Activated effector memory CD4-positive, alpha-beta T cell treated with Interleukin-2 at 50 U/mL for 16 hours (primary cell): Measurements from ENCODE around the gene PPP4R1.
A peak's percentile ranks its signal among the peaks of the same experiment; 100 is the strongest.
"Not testable (repeated sequence)": the region's sequence is repeated elsewhere in the genome, so short reads cannot be mapped to it uniquely, and the experiment has no call there.

ENCODE experiments used
- DNase-seq: peaks from one replicate; pipeline ENCODE4 v3.0.0-alpha.2; 2020

PPP4R1 gene

DNA sequence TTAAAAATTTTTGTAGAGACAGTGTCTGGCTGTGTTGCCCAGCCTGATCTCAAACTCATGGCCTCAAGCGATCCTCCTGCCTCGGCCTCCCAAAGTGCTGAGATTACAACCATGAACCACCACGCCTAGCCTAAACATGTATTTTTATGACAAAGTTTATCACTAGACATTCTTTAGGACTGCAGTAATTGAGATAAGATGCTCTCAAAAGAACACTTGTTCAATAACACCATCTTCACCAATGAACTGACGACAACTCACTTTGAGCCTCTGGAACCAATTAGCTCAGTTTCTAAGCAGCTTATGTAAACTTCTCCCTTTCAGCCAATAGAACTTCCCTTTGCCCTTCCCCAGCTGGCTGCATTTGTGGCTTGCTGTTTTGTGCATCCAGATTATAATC, 15.3 kb upstream of the PPP4R1 start:
- no peak for DNase-seq

DNA sequence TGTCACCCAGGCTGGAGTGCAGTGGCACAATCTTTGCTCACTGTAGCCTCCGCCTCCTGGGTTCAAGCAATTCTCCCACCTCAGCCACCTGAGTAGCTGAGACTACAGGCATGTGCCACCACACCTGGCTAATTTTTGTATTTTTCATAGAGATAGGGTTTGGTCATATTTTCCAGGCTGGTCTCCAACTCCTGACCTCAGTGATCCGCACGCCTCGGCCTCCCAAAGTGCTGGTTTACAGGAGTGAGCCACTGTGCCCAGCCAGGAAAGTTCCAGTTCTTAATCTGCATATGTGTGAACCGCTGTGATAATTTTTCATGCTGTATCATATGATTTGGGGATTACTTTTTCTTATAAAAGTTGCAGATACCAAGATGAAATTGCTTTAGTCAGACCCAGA, 14.6 kb upstream of the PPP4R1 start:
- DNase-seq = no peak

DNA sequence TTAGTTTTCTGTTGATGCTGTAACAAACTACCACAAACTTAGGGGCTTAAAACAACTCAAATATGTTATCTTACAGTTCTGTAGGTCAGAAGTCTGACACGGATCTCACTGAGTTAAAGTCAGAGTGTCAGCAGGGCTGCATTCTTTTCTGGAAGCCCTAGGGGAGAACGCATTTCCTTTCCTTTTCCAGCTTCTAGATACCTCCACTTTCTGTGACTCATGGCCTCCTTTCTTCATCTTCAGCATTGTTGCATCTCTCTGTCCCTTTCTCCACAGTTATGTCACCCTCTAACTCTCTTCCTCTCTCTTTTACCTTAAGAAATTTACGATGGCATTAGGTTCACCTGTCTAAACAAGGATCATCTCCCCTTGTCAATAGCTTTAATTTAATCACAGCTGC, 13.3 kb upstream of the PPP4R1 start:
- no peak for DNase-seq

DNA sequence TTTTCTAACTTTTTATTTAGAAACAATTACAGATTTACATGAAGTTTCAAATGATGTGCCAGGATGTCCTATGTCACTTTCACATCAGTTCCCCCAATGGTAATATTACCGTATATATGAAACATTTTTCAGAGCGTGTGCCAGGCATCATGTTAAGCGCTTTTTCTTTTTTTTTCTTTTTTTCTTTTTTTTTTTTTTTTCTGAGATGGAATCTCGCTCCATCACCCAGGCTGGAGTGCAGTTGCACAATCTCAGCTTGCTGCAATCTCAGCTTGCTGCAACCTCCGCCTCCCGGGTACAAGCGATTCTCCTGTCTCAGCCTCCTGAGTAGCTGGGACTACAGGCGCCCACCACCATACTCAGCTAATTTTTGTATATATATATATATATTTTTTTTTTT, 5.6 kb upstream of the PPP4R1 start:
- DNase-seq = no peak

DNA sequence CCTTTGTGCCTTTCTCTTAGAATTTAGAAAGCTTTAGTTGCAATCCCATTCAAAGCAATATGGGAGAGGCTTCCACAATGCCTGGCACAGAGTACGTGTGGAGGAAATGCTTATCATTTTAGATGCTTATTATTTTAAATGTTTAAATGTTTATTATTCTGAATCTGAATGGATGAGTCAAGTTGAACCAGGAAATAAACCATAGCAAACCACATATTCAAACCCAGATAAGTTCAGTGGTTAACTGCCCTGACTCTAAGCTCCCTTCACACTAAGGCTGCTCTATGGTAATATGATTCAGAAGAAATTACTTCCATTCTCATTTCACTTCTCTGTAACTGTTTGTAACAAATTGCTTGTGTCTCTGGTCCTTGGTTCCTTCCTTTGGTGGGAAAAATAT, 5.2 kb upstream of the PPP4R1 start:
- DNase-seq = no peak

DNA sequence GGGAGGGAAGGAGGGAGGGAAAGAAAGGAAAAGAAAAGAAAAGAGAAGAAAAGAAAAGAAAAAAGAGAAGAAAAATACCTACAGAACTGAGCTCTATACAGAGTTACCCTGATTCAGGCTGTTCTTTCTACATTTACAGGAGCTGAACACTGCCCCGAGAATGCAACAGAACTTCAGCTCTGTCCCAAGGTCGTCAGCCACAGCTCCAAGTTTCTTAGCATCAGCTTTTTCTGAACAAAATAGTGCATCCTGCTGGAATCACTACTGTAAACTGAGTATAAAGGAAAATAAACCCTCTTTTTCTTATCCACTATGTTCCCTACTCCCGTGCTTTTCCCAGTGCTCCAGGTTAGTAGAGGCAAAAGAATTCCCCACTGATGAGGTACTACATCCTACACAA, 4.7 kb upstream of the PPP4R1 start:
- DNase-seq = no peak

DNA sequence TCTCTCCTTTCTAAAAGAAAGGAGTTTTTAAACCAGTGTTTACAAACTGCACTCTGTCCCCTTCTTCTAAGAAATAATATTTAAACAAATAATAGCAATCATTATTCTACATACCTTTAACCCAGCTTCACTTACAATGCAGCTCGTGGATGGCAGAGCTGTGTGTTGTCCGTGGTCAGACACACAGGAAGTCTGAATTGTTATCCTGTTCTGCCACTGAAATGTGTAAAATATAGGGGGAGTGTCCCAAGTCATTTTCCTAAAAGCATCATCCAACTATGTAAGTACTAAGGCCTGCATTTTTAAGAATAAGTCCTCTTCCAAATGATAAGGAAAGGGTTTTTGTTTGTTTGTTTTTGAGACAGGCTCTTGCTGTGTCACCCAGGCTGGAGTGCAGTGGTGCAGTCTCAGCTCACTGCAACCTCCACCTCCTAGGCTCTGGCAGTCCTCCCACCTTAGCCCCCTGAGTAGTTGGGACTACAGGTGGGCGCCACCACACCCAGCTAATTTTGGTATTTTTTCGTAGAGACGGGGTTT, 2.7 kb upstream of the PPP4R1 start:
- DNase-seq = no peak

DNA sequence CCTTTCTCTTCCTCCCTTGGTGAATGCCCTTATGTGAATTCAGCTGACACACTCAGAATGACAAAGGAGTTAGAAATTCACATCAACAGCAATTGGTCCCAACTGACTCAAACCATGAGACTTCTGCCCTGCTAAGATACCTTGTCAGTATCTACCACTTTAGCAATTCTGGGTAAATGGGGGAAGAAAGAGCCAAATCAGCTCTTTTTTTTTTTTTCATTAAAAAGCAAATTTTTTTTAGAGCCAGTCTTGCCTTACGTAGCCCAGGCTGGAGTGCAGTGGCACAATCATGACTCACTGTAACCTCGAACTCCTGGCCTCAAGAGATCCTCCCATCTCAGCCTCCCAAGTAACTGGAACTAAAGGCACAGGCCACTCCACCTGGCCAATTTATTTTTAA, 1.7 kb upstream of the PPP4R1 start:
- no peak for DNase-seq

DNA sequence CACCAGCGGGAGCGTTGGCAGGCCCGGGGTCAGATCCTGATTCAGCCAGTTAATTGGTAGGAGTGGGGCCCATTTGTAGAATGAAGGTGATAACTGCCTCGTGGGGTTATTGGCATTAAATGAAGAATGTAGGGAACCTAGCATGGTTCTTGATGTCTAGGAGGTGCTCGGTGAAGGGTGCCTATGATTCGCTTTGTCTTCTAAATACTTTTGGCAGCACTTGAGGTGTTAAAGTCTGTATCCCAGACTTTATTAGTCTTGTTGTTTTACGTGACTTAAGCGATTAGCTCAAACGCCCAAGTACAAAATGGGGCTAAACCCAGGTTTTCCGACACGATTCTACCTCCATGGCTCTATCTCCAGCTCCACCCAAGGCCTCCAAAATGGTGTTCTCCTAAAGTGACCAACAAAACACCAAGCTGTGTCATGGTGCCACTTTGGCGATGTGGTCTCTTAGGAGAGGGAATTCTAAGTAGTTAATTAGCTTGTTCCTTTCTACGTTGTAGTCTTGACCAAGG, 980 bp upstream of the PPP4R1 start:
- no peak for DNase-seq

DNA sequence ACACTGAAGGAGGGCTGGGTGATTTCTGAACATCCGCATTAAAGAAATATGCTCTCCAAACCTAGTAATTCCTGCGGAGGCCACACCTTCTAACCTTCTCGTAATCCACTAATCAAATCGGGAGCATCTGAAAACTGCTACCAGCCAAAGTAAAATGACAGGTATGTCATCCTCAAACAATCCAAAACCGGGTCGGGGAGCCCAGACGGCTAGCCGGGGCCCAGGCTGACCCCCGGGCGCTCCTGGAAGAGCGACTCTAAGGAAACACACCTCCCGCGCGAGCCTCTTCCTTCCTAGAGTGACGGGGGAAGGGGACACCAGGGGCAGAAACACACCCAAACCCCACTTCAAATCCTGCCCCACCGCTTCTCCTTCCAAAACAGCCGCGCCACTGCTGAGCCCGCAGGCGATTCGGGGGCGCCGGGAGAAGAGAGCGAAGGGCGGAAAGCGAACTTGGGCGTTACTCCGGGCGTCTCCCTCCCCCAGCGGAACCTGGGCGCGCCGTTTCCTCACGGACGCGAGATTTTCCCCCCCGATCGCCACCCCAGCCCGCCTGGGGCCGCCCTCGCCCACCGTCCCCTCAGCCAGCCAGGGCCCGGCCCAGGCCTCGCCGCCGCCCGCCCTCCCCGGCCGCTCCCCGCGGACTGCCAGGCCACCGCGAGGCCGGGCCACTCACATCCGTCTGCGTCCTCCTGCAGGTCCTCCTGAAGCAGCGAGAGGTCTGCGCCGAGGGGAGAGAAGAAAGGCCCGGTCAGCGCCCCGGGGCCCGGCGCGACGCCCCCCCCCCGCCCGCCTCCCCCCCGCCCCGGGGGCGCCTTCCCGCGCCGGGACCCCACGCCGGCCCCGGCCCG, 584 bp downstream of the PPP4R1 start:
- peak; percentile 30 for DNase-seq

DNA sequence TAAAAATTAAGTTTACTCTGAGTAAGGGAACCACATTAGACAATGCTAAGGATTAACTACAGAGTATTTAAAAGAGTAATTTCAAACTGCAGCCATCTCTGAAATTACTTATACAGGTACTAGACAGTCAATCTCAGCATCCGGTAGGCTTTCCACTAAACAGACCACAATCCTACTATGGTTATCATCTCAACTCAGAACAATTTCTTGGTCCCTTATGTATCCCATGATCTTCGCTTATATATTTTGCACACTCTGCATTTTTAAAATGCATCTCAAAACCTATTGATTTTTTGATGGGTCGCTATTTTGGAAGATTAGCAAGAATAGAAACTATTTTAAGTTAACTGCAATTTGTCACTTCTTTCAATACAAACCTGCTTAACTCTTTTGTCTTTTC, 1.4 kb downstream of the PPP4R1 start:
- no peak for DNase-seq

DNA sequence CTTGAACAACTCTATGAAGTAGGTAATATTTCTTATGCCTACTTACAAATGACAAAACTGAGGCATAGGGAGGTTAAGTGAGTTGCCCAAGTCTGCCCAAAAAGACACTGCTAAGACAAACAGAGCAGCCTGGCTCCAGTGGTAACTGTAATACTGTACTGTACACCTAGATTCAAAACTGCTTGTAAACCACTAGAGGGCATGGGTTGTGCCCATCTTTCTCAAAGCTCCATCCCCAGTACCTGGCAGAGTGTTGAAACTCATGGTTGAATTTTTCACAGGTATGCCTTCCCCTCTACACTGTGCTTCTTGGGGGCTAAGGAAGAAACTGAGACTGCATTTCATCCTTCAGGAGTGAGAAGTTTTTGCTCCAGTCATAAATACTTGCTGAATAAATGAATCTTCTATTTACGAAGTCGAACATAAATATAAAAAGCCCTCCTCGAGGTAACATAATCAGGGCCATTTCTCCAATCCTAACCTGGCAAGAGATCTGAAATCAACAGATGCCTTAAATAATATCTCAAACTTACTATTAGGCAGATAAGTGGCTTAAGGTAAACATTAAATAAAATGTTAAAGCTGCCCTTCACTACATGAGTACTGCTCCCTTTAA, 2.0 kb downstream of the PPP4R1 start:
- DNase-seq = peak; percentile 1

DNA sequence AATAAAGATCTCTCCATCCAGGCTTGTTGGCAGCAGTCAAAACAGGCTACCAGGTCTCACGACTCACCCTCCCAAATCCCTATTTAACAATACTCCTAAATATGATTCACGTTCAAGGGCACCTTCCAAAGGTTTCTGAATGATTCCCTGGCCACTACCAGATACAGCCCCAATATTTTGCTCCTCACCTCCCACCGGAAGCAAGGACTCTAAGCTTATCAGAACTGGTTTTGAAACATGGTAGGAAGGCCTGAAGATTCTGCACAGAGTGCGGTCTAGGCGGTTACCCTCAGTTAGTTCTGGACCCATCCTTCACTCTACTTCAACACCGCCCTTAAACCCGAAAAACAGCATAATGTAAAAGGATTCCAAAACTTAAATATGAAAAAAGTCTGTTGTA, 5.2 kb downstream of the PPP4R1 start:
- DNase-seq = no peak

DNA sequence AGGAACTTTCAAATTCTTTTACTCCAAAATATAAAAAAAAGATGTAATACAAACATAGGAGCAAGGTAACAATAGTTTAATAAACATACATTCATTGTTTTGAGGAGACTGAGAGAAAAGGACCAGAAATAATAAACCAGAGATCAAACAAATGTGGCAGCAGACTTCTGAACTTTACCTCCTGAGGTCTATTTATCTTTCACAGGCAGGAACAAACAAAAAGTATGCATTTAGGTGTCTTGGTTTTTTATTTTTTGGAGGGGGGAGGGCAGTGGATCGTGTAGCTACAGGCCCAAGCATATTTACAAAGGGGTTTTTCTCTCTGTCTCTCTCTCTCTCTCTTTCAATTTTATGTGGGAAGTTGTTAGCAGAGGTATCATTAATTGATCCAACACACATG, 5.6 kb downstream of the PPP4R1 start:
- no peak for DNase-seq

DNA sequence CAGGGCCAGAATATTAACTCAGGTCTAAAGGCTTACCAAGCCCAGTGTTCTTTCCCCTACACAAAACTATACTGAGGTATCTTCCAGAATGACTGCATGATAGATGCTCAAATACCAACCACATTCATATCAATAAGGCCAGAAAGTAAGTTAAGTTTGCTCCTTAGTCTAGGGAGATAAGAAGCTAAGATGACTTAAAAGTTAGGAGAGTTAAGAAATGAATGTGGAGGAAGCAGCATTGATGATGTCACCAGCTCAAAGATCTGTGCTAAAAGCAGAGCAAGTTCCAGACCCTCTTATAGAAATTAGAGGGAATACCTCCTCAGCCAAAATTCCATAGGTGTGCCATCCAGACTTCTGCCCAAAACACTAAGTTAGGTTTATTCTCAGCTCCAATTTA, 6.1 kb downstream of the PPP4R1 start:
- DNase-seq = no peak

DNA sequence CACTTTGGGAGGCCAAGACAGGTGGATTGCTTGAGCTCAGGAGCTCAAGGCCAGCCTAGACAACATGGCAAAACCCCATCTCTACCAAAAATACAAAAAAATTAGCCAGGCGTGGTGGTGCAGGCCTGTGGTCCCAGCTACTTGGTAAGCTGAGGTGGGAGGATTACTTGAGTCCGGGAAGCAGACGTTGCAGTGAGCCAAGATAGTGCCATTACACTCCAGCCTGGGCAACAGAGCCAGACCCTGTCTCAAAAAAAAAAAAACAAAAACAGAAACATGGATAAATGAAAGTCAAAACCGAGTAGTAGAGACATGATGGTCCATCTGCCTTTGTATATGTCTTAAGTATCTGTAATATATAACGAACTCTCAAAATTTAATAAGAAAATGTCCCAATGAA, 7.2 kb downstream of the PPP4R1 start:
- not testable (repeated sequence) for DNase-seq

DNA sequence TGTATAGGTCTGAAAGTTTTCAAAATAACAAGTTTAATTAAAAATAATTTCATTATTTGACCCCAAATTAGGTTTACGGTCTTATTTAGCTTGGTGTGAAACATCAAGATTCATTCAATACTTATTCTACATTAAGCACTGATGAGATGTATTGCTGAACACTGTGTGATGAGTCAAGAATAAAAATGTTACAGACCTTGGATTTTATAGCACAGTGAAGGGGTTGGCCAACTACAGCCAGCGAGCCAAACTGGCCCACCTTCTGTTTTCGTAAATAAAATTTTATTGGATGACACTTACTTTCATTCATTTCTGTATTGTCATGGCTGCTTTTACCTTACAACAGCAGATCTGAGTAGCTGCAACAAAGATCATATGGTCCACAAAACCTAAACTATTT, 8.3 kb downstream of the PPP4R1 start:
- no peak for DNase-seq

DNA sequence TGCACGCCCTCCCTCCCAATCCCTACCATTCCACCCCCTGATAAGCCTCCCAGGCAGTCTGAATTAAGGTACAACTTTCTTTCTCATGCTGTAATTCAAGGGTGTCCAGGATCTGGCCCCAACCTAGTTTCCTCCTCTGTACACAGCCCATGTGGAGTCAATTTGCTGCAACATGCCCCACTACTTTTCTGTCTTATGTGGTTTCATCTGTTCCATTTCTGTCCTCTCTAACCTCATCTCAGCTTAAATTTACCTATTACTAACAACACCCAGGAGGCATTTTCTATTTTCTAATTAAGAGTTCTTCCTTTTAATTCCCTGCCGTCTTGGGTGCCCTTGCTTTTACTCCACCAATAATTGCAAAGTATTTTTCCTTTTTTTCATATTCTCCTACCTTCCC, 10.0 kb downstream of the PPP4R1 start:
- no peak for DNase-seq

DNA sequence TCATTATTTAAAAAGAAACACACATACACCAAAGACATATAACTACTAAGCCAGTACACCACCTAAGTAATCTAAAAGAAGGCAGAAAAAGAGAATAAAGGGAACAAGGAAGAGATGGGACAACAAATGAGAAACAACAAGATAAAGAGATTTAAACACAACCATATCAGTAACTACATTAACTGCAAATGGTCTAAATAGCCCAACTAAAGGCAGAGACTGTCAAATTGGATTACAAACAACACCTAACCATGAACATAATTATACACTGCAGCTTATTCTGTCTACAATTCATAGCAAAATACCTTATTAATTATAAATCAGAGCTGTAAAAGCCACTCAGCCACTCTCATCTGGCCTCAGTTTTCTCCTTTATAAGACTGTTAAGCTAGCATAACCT, 15.0 kb downstream of the PPP4R1 start:
- DNase-seq = no peak

DNA sequence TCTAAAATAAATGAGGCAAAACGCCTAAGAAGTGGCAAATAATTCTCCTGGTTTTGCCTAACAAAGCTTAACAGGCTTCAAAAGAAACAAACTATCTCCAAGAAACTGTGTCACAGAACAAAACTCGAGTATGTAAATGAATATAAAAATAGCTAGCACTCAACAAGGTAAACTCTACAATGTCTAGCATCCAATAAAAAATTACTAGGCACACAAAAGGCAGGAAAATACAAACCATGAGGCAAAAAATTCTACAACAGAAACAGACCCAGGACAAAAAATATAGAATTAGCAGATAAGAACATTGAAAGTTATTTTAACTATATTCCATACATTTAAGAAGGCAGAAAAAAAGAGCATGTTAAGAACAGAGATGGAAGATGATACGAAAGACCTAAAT, 16.8 kb downstream of the PPP4R1 start:
- no peak for DNase-seq

DNA sequence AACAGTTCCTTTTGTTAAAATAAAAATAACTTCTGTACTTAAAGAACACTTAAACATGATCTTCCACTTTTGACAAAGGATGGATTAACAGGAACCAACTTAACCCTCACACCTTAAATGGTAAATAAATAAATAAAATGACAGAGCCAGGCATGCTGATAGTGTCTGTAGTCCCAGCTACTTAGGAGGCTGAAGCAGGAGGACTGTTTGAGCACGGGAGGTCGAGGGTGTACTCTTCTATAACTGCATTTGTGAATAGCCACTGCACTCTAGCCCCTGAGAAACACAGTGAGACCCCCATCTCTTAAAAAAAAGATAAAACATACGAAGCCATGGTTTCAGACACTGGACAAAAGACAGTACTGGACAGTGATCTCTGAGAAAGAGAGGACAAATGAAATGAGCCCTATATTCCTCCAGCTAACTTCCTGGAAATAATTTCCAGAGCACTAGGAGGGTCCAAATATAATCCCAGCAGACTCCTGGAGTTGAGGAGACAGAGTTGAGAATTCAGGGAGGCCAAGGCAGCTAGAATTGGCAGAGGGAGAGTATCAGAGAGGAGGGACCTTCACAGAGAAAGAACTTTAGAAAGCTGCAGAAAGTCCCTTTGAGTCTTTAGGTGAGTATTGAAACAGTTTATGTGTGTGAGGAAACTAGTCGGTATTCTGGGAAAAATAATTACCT, 17.4 kb downstream of the PPP4R1 start:
- DNase-seq = no peak

DNA sequence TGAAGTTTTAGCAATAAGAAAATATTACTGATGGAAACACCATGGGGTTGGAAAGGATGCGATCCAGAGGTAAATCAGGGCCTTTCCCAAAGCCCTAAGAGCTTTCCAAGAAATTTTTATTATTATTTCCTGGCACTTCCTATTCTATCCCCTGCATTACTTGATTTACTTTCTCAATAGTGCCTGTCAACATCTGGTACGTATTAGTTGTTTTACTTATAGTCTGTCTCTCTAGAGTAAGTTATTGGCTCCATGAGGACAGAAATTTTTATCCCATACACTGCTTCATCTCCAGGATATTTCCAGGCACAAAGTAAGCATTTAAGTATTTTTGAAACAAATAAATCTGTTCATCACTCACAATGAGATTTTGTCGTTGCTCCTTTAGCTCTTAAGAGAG, 18.1 kb downstream of the PPP4R1 start:
- DNase-seq = no peak

DNA sequence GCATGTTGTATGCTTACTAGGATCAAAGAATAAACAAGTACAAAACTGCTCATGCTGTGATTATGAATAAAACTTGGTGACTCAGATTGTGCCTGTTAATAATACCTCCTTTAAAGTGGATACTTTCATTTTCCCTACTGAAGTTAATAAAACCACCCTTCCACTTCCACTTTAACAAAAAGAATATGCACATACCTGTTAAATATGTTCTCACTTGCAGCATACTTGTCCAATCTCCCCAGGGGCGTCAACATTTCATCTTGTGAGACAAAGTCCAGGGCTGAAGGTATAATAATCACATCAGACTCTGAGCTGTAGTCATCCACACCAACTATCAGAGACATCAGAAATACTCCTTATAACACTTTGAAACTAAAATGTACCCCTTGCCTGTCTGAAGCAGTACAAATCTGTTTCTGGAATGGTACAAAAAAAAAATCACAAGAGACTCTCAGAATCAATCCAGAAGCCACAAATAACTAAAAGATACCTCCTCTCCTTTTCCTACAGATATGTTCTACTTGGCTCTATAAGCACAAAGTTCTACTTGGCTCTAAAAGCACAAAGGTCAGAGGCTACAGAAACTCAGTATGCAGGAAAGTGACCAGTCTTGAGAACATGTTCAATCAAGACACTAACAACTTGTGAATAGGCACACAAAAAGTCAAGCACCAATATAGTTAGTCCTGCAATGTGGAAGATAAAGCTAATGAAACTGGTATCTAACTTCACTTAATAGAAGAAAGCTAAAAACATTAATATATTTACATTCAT, 19.3 kb downstream of the PPP4R1 start:
- no peak for DNase-seq
